GM15510 (cell line): ENCODE results near the gene MDFI.

Experiments
- POLR2A ChIP-seq: IDR thresholded peaks from 3 replicates; pipeline ENCODE4 v1.6.1; 2011; ENCODE audit warnings: borderline replicate concordance; ENCODE audit not compliant: insufficient read length; ENCODE audit errors: extremely low read depth

MDFI gene

DNA sequence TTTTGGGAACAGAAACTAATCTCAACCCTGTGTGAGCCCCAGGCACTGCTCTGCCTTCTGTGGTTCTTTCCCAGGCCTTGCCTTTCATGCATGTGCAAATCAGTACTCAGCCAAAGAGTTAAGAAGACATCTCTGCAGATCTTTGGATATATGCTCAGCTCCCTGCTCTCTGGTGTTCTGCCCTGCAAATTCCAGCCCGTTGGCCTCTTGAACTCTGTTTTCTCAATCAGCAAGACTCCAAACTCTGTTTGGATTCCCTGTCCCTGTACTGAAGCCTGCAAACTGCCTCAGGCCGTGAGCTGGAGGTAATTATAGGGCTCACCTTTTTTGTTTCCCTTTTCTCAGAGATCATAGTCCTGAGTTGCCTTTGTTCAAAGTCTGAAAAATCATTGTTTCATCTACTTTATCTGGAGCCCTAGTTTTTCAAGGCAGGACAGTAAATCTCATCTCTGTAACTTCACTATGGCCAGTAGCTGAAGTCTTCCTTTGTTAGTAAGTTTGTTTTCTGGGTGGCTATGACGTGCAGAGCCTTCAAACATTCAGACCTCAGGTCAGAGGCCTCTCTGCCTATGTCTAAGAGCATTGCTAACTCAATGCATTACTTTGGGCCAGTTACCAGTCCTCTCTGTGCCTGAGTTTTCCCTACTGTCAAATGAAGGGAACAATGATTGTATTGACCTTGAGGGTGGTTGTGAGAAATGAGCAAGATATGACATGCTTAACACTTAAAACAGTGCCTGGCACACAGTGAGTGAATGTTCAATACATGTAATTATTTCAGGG lies 15.9 kb upstream of the MDFI start:
- TF ChIP-seq POLR2A, result no peak

DNA sequence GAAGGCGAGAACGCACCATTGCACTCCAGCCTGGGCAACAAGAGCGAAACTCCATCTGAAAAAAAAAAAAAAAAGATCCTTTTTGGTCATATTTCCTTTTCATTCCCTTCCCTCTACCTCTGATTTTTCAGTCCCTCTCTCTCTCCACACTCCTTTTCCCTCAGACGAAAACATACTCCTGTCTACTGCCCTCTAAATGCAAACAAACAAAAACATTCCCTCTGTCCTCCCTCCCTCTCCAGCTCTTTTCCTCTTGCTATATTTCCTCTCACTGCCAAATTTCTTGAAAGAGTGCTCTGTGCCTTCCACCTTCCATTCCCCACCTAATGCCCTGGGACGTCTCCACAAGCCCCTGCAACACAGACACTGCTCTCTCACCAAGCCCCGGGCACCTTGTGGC lies 14.9 kb upstream of the MDFI start:
- TF ChIP-seq POLR2A, result no peak

DNA sequence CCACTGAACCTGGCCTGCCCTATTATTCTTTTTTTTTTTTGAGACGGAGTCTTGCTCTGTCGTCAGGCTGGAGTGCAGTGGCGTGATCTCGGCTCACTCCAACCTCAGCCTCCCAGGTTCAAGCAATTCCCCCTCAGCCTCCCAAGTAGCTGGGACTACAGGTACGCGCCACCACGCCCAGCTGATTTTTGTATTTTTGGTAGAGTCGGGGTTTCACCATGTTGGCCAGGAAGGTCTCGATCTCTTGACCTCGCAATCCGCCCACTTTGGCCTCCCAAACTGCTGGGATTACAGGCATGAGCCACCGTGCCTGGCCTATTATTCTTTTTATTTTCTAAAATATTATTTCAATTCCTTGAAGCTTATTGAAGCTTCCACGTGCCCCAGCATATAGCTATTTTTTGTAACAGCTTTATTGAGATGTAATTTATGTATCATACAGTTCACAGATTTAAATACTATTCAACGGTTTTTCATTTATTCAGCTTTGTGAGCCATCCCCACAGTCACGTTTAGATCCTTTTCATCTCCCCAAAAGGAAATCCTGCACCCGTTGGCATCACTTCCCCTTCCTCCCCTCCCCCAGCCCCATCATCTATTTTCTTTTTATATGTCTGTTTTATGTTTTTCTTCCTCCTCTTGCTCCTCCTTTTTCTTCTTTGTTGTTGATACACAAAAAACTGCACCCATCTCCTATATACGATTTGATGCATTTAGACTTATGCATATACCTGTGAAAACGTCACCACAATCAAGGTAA lies 13.5 kb upstream of the MDFI start:
- no peak for TF ChIP-seq POLR2A

- no peak for TF ChIP-seq POLR2A
Observed at GRCh38 chr6:41625442-41625841, 12.8 kb upstream of the MDFI start.

- TF ChIP-seq POLR2A, result no peak
Observed at GRCh38 chr6:41626022-41626421, 12.2 kb upstream of the MDFI start.

GRCh38 chr6:41626917-41627316 lies 11.4 kb upstream of the MDFI start:
- TF ChIP-seq POLR2A, result no peak

DNA sequence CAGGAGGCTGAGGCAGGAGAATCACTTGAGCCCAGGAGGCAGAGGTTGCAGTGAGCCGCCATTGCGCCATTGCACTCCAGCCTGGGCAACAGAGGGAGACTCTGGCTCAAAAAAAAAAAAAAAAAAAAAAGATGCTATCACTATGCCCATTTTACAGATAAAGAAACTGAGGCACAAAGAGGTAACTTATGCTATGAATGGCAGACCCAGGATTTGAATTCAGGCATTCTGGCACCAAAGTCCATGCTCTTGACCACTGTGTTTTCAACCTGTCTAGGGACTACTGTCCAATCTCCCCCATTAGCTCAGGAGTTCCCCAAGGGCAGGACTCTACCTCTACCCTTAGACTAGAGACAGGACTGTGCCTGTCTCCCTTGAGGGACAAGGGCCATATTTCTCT lies 9.1 kb upstream of the MDFI start:
- TF ChIP-seq POLR2A, result no peak

GRCh38 chr6:41630069-41630468 lies 8.2 kb upstream of the MDFI start:
- no peak for TF ChIP-seq POLR2A

DNA sequence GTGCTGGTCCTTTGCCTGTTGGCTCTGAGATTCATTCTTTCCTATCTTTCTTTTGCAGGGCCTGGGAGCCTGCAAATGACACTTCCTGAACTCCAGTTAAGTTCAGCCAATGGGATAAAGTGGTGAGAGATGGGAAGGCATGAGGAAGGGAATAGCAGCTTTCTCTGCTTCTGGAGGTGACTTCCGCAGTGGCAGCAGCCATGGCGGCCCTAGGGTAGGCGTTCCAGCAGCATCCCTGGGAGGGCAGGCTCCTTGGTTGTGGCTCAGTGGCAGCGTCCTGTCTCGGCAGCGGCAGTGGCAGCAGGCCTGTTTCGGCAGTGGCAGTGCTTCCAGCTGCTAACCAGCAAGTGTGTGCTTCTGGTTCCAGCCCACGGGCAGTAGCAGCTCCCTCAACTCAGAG lies 7.3 kb upstream of the MDFI start:
- no peak for TF ChIP-seq POLR2A

- TF ChIP-seq POLR2A, result no peak
Observed at GRCh38 chr6:41633056-41633634, 5.1 kb upstream of the MDFI start.

- no peak for TF ChIP-seq POLR2A
Observed at GRCh38 chr6:41634657-41635056, 3.6 kb upstream of the MDFI start.

GRCh38 chr6:41635365-41635764 lies 2.9 kb upstream of the MDFI start:
- TF ChIP-seq POLR2A, result no peak

GRCh38 chr6:41636833-41637193 lies 1.5 kb upstream of the MDFI start:
- no peak for TF ChIP-seq POLR2A

- no peak for TF ChIP-seq POLR2A
Observed at GRCh38 chr6:41637194-41638001, 870 bp upstream of the MDFI start.
